Activated T-cell treated with anti-CD3 and anti-CD28 coated beads, Interleukin-2, amount 50 U/mL, for 4 hours (primary cell): ENCODE data around the gene PAQR9. TPM values are rescaled to one million over a fixed set of nuclear protein-coding genes. Genes with fewer than 3 reads are reported as not detected.
"Not testable (repeated sequence)": the region's sequence is repeated elsewhere in the genome, so short reads cannot be mapped to it uniquely, and the experiment has no call there.

Experiments used
- ATAC-seq, 2 donors: fragments of 200-7000 bp; cut with Tn5 transposase; one replicate each; pipeline ENCODE4 v1.10.0; 2021
- DNase-seq: peaks from one replicate; pipeline ENCODE4 v3.0.0-alpha.2; 2020
- H3K27me3 Mint-ChIP-seq: one replicate; pipeline ENCODE4 v1.8.0; 2021; ENCODE audit warnings: low read depth, mixed read lengths
- H3K36me3 Mint-ChIP-seq: one replicate; pipeline ENCODE4 v1.8.0; 2022; ENCODE audit warnings: mixed read lengths; ENCODE audit not compliant: insufficient read depth
- H3K4me1 Mint-ChIP-seq: one replicate; pipeline ENCODE4 v1.8.0; 2021; ENCODE audit warnings: low read depth, mixed read lengths
- H3K4me3 Mint-ChIP-seq: one replicate; pipeline ENCODE4 v1.8.0; 2021; ENCODE audit warnings: mild to moderate bottlenecking, moderate library complexity, mixed read lengths
- H3K9me3 Mint-ChIP-seq: one replicate; pipeline ENCODE4 v1.8.0; 2021; ENCODE audit warnings: mixed read lengths
- total RNA-seq, 3 donors: library from RNA; stranded (reverse); gene quantifications; one replicate each; pipeline ENCODE4 v1.2.1, GENCODE V29; 2021

The PAQR9 gene
- total RNA-seq, 3 donors from 2014 or later, result not detected

GRCh38 chr3:142992323-142992722 lies 28.8 kb upstream of the PAQR9 start:
- DNase-seq (no peak), ATAC-seq (no peak)
- H3K9me3 Mint-ChIP-seq, result no peaks in the 10 kb centered on the region
- no peak overlapping the region for H3K4me3 Mint-ChIP-seq
- H3K27me3 Mint-ChIP-seq, result peaks cover 11% of the 10 kb centered on the region
- H3K4me1 Mint-ChIP-seq, result peaks cover 5% of the 10 kb centered on the region
- H3K36me3 Mint-ChIP-seq, result no peaks in the 10 kb centered on the region

- Mint-ChIP-seq H3K9me3 (no peaks in the 10 kb centered on the region), H3K4me1 (peaks cover 5% of the 10 kb centered on the region), H3K4me3 (no peak overlapping the region), H3K27me3 (peaks cover 11% of the 10 kb centered on the region), H3K36me3 (no peaks in the 10 kb centered on the region)
- DNase-seq, result no peak
- no peak for ATAC-seq
Measured at GRCh38 chr3:142990721-142991120, 27.2 kb upstream of the PAQR9 start.

DNA sequence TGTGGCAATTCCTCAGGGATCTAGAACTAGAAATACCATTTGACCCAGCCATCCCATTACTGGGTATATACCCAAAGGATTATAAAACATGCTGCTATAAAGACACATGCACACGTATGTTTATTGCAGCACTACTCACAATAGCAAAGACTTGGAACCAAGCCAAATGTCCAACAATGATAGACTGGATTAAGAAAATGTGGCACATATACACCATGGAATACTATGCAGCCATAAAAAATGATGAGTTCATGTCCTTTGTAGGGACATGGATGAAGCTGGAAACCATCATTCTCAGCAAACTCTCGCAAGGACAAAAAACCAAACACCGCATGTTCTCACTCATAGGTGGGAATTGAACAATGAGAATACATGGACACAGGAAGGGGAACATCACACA lies 25.4 kb upstream of the PAQR9 start:
- H3K4me1 Mint-ChIP-seq, H3K4me3 Mint-ChIP-seq, H3K27me3 Mint-ChIP-seq, H3K9me3 Mint-ChIP-seq, ATAC-seq, H3K36me3 Mint-ChIP-seq, DNase-seq: not testable (repeated sequence)

- H3K4me3 Mint-ChIP-seq, H3K27me3 Mint-ChIP-seq, ATAC-seq, DNase-seq, H3K9me3 Mint-ChIP-seq, H3K36me3 Mint-ChIP-seq, H3K4me1 Mint-ChIP-seq: not testable (repeated sequence)
Measured at GRCh38 chr3:142988221-142988620, 24.7 kb upstream of the PAQR9 start.

GRCh38 chr3:142987707-142988106 lies 24.2 kb upstream of the PAQR9 start:
- Mint-ChIP-seq H3K36me3 (no peaks in the 10 kb centered on the region), H3K4me1 (no peaks in the 10 kb centered on the region), H3K4me3 (no peak overlapping the region), H3K9me3 (no peaks in the 10 kb centered on the region), H3K27me3 (peaks cover 9% of the 10 kb centered on the region)
- ATAC-seq, result no peak
- DNase-seq, result no peak

DNA sequence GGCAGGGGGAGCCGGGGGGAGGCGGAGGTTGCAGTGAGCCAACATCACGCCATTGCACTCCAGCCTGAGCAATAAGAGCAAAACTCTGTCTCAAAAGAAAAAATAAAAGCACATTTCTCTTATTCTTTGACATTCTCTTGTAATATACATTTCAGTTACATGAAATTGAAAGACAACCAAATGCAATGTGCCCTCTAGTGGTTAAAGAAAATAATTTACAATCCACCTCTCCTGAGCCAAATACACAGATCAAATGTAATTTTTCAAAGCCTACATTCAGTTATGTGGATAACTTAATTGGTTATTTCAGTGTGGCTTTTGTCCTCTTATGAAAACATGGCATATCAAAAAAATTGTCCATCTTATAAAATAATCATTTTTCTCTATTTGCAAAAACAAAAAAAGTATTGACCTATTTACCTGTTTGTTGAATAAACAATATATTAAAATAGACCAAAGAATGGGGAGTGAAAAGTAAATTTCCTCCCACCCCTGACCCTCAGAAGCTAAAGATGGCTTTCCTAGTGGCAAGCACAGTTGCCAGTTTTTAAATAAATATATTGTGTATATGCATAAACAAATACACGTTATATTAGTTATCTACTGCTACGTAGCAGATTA lies 23.7 kb upstream of the PAQR9 start:
- Mint-ChIP-seq H3K4me1 (no peaks in the 10 kb centered on the region), H3K27me3 (peaks cover 9% of the 10 kb centered on the region), H3K9me3 (no peaks in the 10 kb centered on the region), H3K4me3 (no peak overlapping the region), H3K36me3 (no peaks in the 10 kb centered on the region)
- ATAC-seq (peak in 1 of 2 donors; percentile 50), DNase-seq (no peak)

- no peak for ATAC-seq
- no peaks in the 10 kb centered on the region for H3K4me1 Mint-ChIP-seq
- H3K9me3 Mint-ChIP-seq, result no peaks in the 10 kb centered on the region
- no peak for DNase-seq
- no peak overlapping the region for H3K4me3 Mint-ChIP-seq
- H3K36me3 Mint-ChIP-seq, result no peaks in the 10 kb centered on the region
- H3K27me3 Mint-ChIP-seq, result peaks cover 11% of the 10 kb centered on the region
Measured at GRCh38 chr3:142984255-142984654, 20.8 kb upstream of the PAQR9 start.

DNA sequence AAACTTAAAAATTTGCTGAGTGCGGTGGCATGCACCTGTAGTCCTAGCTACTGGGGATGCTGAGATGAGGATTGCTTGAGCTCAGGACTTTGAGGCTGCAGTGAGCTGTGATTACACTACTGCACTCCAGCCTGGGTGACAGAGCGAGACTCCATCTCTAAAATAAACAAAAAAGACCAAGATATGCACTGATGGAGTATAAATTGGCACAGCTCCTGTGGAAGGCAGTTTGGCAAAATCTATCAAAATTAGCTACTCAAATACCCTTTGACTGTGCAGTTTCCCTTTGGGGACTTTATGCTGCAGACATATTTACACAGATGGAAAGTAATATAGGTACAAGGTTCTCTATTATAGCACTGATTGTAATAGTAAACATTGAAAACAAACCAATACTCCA lies 19.8 kb upstream of the PAQR9 start:
- no peak for ATAC-seq
- Mint-ChIP-seq H3K9me3 (no peaks in the 10 kb centered on the region), H3K4me3 (no peak overlapping the region), H3K36me3 (no peaks in the 10 kb centered on the region), H3K4me1 (no peaks in the 10 kb centered on the region), H3K27me3 (peaks cover 11% of the 10 kb centered on the region)
- no peak for DNase-seq

DNA sequence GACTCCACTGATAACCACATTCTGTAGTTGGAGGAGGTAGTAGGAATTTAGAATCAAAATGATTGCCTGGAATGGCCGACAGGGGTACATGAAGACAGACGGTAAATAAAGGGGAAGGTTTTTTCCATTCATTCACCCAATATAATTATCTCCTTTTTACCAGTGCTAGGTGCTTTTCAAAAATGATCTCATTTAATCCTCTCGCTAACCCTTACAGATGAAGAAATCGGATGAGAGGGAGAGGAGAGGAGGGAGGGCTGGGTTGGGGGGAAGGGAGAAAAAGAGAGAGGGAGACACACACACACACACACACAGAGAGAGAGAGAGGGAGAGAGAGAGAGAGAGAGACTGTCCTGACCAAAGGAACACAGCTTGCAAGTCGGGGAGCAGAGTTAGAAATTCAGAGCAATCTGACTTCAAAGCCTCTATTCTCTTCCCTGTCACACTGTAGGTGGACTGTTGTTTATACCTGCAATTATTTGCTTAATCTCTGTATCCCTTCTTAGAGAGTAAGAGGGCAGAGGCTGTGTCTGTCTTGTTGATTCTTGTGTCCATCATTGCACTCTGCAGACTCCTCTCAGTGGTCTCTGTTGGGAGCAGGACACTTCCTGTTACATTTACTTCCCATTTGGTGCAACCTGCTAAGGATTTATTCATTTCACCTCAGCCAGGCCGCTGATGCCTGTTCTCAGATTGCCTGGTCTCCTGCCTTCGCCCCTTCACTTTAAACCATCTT lies 18.7 kb upstream of the PAQR9 start:
- H3K36me3 Mint-ChIP-seq, result no peaks in the 10 kb centered on the region
- ATAC-seq (no peak), DNase-seq (no peak)
- H3K4me3 Mint-ChIP-seq, result no peak overlapping the region
- H3K27me3 Mint-ChIP-seq, result peaks cover 8% of the 10 kb centered on the region
- H3K4me1 Mint-ChIP-seq, result no peaks in the 10 kb centered on the region
- no peaks in the 10 kb centered on the region for H3K9me3 Mint-ChIP-seq

- Mint-ChIP-seq H3K36me3 (no peaks in the 10 kb centered on the region), H3K9me3 (no peaks in the 10 kb centered on the region), H3K4me3 (no peak overlapping the region), H3K4me1 (no peaks in the 10 kb centered on the region), H3K27me3 (peaks cover 13% of the 10 kb centered on the region)
- DNase-seq (no peak), ATAC-seq (no peak)
Measured at GRCh38 chr3:142981108-142981507, 17.6 kb upstream of the PAQR9 start.

GRCh38 chr3:142977399-142977728 lies 13.9 kb upstream of the PAQR9 start:
- Mint-ChIP-seq H3K36me3 (no peaks in the 10 kb centered on the region), H3K4me3 (no peak overlapping the region), H3K4me1 (no peaks in the 10 kb centered on the region), H3K27me3 (peaks cover 21% of the 10 kb centered on the region), H3K9me3 (no peaks in the 10 kb centered on the region)
- DNase-seq (no peak), ATAC-seq (no peak)

DNA sequence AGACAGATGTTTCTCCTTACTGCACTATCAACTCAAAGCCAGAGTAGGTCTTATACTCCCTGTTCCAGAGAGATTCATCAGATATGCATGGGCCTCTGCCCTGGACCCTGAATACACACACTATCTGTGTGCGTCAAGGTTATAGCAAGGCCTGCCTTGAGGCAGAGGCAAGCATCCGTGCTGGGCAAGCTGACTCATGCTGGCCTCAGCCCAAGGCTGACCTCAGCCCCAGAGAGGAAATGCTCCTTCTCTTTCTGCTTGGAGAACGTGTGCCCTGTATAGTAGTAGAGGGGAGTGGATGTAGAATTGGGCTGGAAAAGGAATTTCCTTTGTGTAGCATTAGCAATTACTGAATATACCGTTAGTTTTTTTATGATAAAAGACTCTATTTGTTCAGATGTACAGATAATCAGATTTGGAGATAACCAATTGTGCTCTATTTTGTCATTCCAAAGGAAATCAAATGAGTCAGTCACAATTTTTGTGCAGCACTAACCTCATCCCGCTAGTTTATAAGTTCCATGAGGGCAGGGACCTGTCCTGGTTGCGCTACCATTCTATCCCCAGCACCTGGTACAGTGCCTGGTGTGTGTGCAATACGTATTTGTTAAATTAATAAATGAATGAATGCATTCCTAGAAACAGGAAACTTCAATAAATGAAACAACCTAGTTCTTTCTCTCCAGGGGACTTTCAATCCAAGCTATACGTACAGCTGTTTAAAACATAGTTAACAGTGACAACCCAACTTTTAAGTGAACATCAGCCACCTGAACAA lies 13.3 kb upstream of the PAQR9 start:
- no peaks in the 10 kb centered on the region for H3K4me1 Mint-ChIP-seq
- H3K9me3 Mint-ChIP-seq, result no peaks in the 10 kb centered on the region
- H3K27me3 Mint-ChIP-seq, result peaks cover 21% of the 10 kb centered on the region
- DNase-seq (no peak), ATAC-seq (no peak)
- H3K4me3 Mint-ChIP-seq, result no peak overlapping the region
- H3K36me3 Mint-ChIP-seq, result no peaks in the 10 kb centered on the region

DNA sequence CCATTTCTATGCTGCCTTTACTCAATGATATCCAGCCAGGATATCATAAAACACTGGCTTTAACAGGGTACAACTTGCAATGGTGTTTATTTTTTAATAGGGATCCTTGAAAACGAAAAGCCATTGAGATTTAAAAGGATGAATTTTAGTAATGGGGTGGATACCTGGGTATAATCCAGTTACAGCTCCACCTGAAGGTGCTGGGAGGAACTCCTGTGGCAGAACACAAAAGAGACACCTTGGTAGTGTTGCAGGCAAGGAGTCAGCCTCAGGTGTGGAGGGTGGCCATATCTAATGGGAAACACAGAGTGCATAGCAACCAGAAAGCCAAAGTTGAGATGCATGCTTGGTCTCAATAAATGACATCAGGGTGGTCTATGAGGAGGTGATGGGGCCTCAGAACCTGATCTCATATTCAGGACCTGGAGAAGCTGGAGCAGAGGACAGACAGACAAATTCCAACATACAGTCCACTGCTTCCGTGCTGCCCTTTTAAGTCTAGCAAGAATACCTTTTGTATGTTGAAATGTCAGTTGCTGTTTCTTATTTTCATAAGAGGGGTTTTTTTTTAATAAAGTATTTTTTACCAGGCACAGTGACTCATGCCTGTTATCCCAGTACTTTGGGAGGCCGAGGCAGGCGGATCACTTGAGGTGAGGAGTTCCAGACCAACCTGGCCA lies 12.0 kb upstream of the PAQR9 start:
- Mint-ChIP-seq H3K36me3 (no peaks in the 10 kb centered on the region), H3K4me1 (no peaks in the 10 kb centered on the region), H3K4me3 (no peak overlapping the region), H3K9me3 (no peaks in the 10 kb centered on the region), H3K27me3 (peaks cover 24% of the 10 kb centered on the region)
- no peak for ATAC-seq
- no peak for DNase-seq

DNA sequence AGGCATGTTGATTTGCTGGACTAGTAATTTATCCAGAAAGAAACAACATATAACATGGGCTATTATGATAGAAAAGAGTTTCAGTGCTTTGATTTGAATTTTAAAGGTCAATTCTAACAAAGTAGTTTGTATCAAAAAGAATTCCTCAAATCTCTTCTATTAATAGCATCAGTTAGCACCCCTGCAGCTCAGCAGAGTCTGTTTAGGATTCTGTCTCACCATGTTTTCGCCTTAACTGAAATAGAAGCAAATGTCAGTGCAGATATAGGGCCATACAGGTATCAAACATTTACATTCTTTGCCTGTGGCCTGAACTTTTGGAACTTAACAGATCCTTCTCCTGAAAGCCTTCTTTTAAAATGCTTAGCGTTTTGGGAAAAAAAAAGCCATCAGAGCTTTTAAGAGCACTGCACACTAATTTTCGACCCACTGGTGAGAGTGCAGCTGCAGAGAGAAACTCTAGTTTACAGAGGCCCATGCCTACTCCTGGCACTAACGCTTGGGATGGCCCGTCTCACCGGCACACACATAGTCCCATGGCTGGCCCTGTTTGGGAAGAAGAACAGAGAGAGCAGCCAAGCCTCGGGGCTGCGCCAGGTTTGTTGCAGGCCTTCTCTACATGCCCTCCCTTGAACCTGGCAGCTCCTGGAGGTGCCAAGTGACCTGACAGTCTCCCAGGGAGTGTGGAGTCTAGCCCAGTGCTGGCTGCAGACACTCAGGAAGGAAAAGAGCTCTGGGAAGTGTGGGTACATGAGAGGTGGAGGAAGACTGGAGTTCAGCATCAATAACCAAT lies 9.9 kb upstream of the PAQR9 start:
- Mint-ChIP-seq H3K9me3 (no peaks in the 10 kb centered on the region), H3K4me1 (no peaks in the 10 kb centered on the region), H3K36me3 (no peaks in the 10 kb centered on the region), H3K4me3 (no peak overlapping the region), H3K27me3 (peaks cover 27% of the 10 kb centered on the region)
- no peak for DNase-seq
- ATAC-seq, result no peak
